Hepatic stellate cell (primary cell): ENCODE data around the gene ZNF226.
"Not testable (repeated sequence)": the region's sequence is repeated elsewhere in the genome, so short reads cannot be mapped to it uniquely, and the experiment has no call there.

Source experiments
- DNase-seq: peaks from one replicate; pipeline ENCODE4 v3.0.0; 2011; ENCODE audit warnings: low spot score

Gene ZNF226

GRCh38 chr19:44212250-44212865 is 47.5 kb downstream of the ZNF226 start, which contains the start of gene ZNF227:
ZNF227 (plus strand) TSS chr19:44212532; CDS start chr19:44217793, 5,261 bp downstream.
- DNase-seq = peak; percentile 82

GRCh38 chr19:44212866-44213346 is 48.0 kb downstream of the ZNF226 start:
- peak; percentile 17 for DNase-seq

- DNase-seq = not testable (repeated sequence)
These were observed 55.0 kb downstream of the ZNF226 start for GRCh38 chr19:44219926-44220325.

GRCh38 chr19:44220761-44221160 is 55.9 kb downstream of the ZNF226 start:
- DNase-seq = not testable (repeated sequence)

- not testable (repeated sequence) for DNase-seq
These were observed 56.4 kb downstream of the ZNF226 start for GRCh38 chr19:44221291-44221690.
